GM12878 (cell line): ENCODE results near the gene SYT1. TPM values are rescaled to one million over a fixed set of nuclear protein-coding genes. Genes with fewer than 3 reads are reported as not detected.

Source experiments
- ATAC-seq: fragments of 200-7000 bp; cut with Tn5 transposase; 3 replicates; pipeline ENCODE4 v1.9.1; 2020; ENCODE audit warnings: mild to moderate bottlenecking, moderate library complexity
- BruUV-seq: library from RNA; stranded (reverse); fragments of 400-500 nt; replicated peaks from 2 replicates; lab custom pipeline; 2021; lab: Mats Ljungman, UMichigan
- CTCF ChIA-PET: fragments of 300-600 bp; sonication (Branson Sonifier 250); formaldehyde crosslinking; extraction: SDS; loops from one replicate; lab custom pipeline; 2021; ENCODE audit warnings: inconsistent platforms; lab: Yijun Ruan, JAX
- POLR2A ChIA-PET: fragments of 350-600 bp; formaldehyde crosslinking; extraction: SDS; loops from one replicate; lab custom pipeline; 2021; ENCODE audit warnings: inconsistent platforms; lab: Charles Lee
- RAD21 ChIA-PET: fragments of 300-600 bp; sonication (Branson Sonifier 250); formaldehyde crosslinking; loops from one replicate; lab custom pipeline; 2023; ENCODE audit warnings: antibody characterized with exemption; ENCODE audit not compliant: unreplicated experiment; lab: Charles Lee
- SMC1A ChIA-PET: fragments of 300-600 bp; sonication (Branson Sonifier 250); formaldehyde crosslinking; loops from one replicate; lab custom pipeline; 2023; ENCODE audit not compliant: unreplicated experiment, uncharacterized antibody; lab: Charles Lee
- DNase-seq: peaks from one replicate; pipeline ENCODE4 v3.0.0-alpha.2; 2011; ENCODE audit warnings: low read depth, low spot score
- FAIRE-seq: peaks from 3 replicates; lab custom pipeline; 2011; peaks lifted over from hg19 to GRCh38; lab: Jason Lieb, UNC
- H2AFZ ChIP-seq: 2 replicates; pipeline ENCODE4 v1.6.0; 2011; ENCODE audit warnings: low read depth, low read length, control low read depth; ENCODE audit not compliant: control insufficient read depth
- H3K27ac ChIP-seq: 2 replicates; pipeline ENCODE4 v1.5.1; 2011; ENCODE audit warnings: control low read depth; ENCODE audit not compliant: control insufficient read depth, insufficient read depth
- H3K27me3 ChIP-seq, 2 experiments: replicated peaks in 1 of 2; 2 replicates each; pipeline versions ENCODE4 v1.6.0 to v1.6.1; 2011; ENCODE audit warnings: low read length in 1 of 2; ENCODE audit not compliant: control insufficient read depth in 2 of 2, insufficient read depth in 2 of 2
- H3K36me3 ChIP-seq, 2 experiments: 2 replicates each; pipeline ENCODE4 v1.5.1; 2011; ENCODE audit warnings: low read length in 1 of 2; ENCODE audit not compliant: control insufficient read depth in 2 of 2, insufficient read depth in 2 of 2
- H3K4me1 ChIP-seq: 2 replicates; pipeline ENCODE4 v1.6.1; 2011; ENCODE audit warnings: mild to moderate bottlenecking, low read length, moderate library complexity, mixed read lengths; ENCODE audit not compliant: control insufficient read depth, insufficient read depth
- H3K4me2 ChIP-seq: 2 replicates; pipeline ENCODE4 v1.6.0; 2011; ENCODE audit warnings: control low read depth; ENCODE audit not compliant: control insufficient read depth, insufficient read depth
- H3K4me3 ChIP-seq: fragments of 200-600 bp; sonication (generic); 2 replicates; pipeline ENCODE4 v1.5.1; 2016
- H3K79me2 ChIP-seq: 2 replicates; pipeline ENCODE4 v1.6.0; 2011; ENCODE audit warnings: low read length; ENCODE audit not compliant: control insufficient read depth, insufficient read depth
- H3K9ac ChIP-seq: 2 replicates; pipeline ENCODE4 v1.8.0; 2011; ENCODE audit warnings: low read length, control low read depth, mixed read lengths; ENCODE audit not compliant: control insufficient read depth, insufficient read depth
- H3K9me3 ChIP-seq: replicated peaks from 3 replicates; pipeline ENCODE4 v1.5.1; 2011; ENCODE audit warnings: mild to moderate bottlenecking, low read length; ENCODE audit not compliant: control insufficient read depth, insufficient read depth
- H4K20me1 ChIP-seq: 2 replicates; pipeline ENCODE4 v1.6.0; 2011; ENCODE audit not compliant: control insufficient read depth, insufficient read depth
- BACH1 ChIP-seq: fragments of 450-650 bp; IDR thresholded peaks from 2 replicates; pipeline ENCODE4 v1.6.1; 2017; ENCODE audit warnings: mild to moderate bottlenecking, borderline replicate concordance
- EED ChIP-seq: sonication (generic); IDR thresholded peaks from 2 replicates; pipeline ENCODE4 v1.6.1; 2016; ENCODE audit warnings: antibody characterized with exemption, low read depth
- FOS ChIP-seq: IDR thresholded peaks from 3 replicates; pipeline ENCODE4 v1.6.1; 2011; ENCODE audit warnings: borderline replicate concordance; ENCODE audit not compliant: insufficient read length; ENCODE audit errors: extremely low read depth
- NR2C1 ChIP-seq: fragments of 450-650 bp; IDR thresholded peaks from 2 replicates; pipeline ENCODE4 v1.6.1; 2017; ENCODE audit warnings: antibody characterized with exemption, mild to moderate bottlenecking, moderate library complexity
- PAX5 ChIP-seq: IDR thresholded peaks from 2 replicates; pipeline ENCODE4 v1.6.1; 2011; ENCODE audit warnings: low read depth, low read length, borderline replicate concordance
- SIX5 ChIP-seq: IDR thresholded peaks from 2 replicates; pipeline ENCODE4 v1.6.1; 2011; ENCODE audit warnings: mild to moderate bottlenecking, low read depth, low read length, moderate library complexity; ENCODE audit not compliant: severe bottlenecking
- SRF ChIP-seq, 2 experiments: IDR thresholded peaks; 2 replicates each; pipeline ENCODE4 v1.6.1; 2011; ENCODE audit warnings: low read depth in 2 of 2, low read length in 2 of 2, mild to moderate bottlenecking in 1 of 2, moderate library complexity in 1 of 2
- TARDBP ChIP-seq: IDR thresholded peaks from 2 replicates; pipeline ENCODE4 v1.6.1; 2016; ENCODE audit warnings: borderline replicate concordance
- TCF3 ChIP-seq: IDR thresholded peaks from 2 replicates; pipeline ENCODE4 v1.6.1; 2012; ENCODE audit warnings: low read depth, mild to moderate bottlenecking, low read length, borderline replicate concordance; ENCODE audit not compliant: insufficient read depth
- ZZZ3 ChIP-seq: IDR thresholded peaks from 2 replicates; pipeline ENCODE4 v1.6.1; 2011; ENCODE audit warnings: low read depth; ENCODE audit not compliant: control insufficient read depth, insufficient read length
- WGBS: methylation state at CpG from one replicate; pipeline ENCODE4 v1.1.6; 2016; ENCODE audit warnings: low lambda C conversion rate; ENCODE audit not compliant: insufficient replicate concordance, insufficient coverage; ENCODE audit errors: missing lambda C conversion rate; 5-methylcytosine and 5-hydroxymethylcytosine counted together
- in situ Hi-C: fragments of 300-500 bp; cut with MboI; formaldehyde crosslinking; loops from 9 replicates; pipeline ENCODE4 v1.14.3; 2018; ENCODE audit warnings: mixed read lengths
- intact Hi-C: fragments of 100-400 bp; cut with micrococcal nuclease; formaldehyde crosslinking; loops from one replicate; pipeline ENCODE4 v1.14.2; 2022; ENCODE audit not compliant: unreplicated experiment
- polyA plus RNA-seq, 11 experiments: library from polyadenylated mRNA; depleted of rRNA in 4 of 11; unstranded in 6 of 11; stranded (reverse) in 5 of 11; fragments of >200 nt; fragmentation: Nextera tagmentation in 4 of 11; fragmentation: Illumina TruSeq in 1 of 11; extraction: Ambion mirVana in 4 of 11; extraction: Trizol in 1 of 11; gene quantifications; 1 replicate in 1 of 11; 2 replicates in 10 of 11; pipeline versions ENCODE4 v1.2.1 to v1.2.3, GENCODE V29; 2011 to 2016; ENCODE audit warnings: inconsistent platforms in 2 of 11, missing spikeins in 2 of 11, low read depth in 1 of 11
- total RNA-seq, 4 experiments: library from RNA; depleted of rRNA in 3 of 4; stranded (reverse); fragments of >200 nt in 3 of 4; fragmentation: Illumina TruSeq in 1 of 4; extraction: Trizol in 1 of 4; gene quantifications; 2 replicates each; pipeline versions ENCODE4 v1.2.1 to v1.2.3, GENCODE V29; 2013 to 2021
- TF ChIP-seq, protein P1 (sequence below): fragments of 450-650 bp; formaldehyde crosslinking; IDR thresholded peaks from 2 replicates; pipeline ENCODE4 v1.5.0; 2022; ENCODE audit warnings: mild to moderate bottlenecking, missing genetic modification characterization
- TF ChIP-seq, protein P2 (sequence below): fragments of 450-650 bp; IDR thresholded peaks from 2 replicates; pipeline ENCODE4 v1.6.1; 2016; ENCODE audit warnings: mild to moderate bottlenecking

SYT1 gene
- total and polyA plus RNA-seq, 10 of the 15 experiments (the other 5 are each of a cell fraction or from before 2014, with no cell fraction given): 0.10 to 0.28 TPM; not detected in 8

DNA sequence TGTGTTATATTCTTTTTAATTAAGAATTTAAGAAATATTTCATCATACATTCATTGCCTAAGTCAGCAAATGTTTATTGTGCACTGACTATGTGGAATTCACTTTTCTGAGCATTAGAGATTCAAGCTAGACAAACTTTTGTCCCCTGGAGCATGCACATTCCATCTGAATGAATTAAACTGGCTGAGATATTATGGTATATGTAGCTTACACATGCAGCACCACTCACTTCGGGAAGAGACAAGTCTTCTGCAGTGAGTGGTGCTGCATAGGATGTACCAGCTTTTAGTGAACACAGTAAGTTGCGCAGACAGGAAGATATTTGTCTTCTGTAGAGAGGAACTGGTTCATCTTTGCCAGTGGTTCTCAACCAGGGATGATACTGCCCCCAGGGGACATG is 318.4 kb downstream of the SYT1 start:
- FAIRE-seq: no peak
- 44% methylated on average over 2 of the region's 2 CpGs for WGBS
- no peaks in the 10 kb centered on the region for H3K79me2 ChIP-seq
- no peaks in the 10 kb centered on the region for H3K9me3 ChIP-seq
- no peaks in the 10 kb centered on the region for H4K20me1 ChIP-seq
- in situ Hi-C loops: no loop called here
- H3K27ac ChIP-seq: no peak overlapping the region
- no peak overlapping the region for H3K4me3 ChIP-seq
- H2AFZ ChIP-seq: no peak overlapping the region
- no peaks in the 10 kb centered on the region for H3K36me3 ChIP-seq
- ChIA-PET CTCF (interaction anchor here (3.0 kb wide), 1 partner anchor 8 kb away, joined by 15 read pairs; no protein-coding TSS in a partner anchor), SMC1A (interaction anchor here (1.7 kb wide), 1 partner anchor 8 kb away, joined by 8 read pairs; no protein-coding TSS in a partner anchor), POLR2A (no interaction called here), RAD21 (no interaction called here)
- intact Hi-C loops: no loop called here
- TF ChIP-seq SRF (IDR thresholded peaks at IDR 0.05; ENCODE audit: low read depth in 2 of 2, low read length in 2 of 2) (no peak), TARDBP (no peak), SIX5 (no peak), EED (no peak), PAX5 (no peak), NR2C1 (no peak), TCF3 (no peak), FOS (no peak), BACH1 (no peak), ZZZ3 (no peak)
- TF ChIP-seq, protein P1, sequence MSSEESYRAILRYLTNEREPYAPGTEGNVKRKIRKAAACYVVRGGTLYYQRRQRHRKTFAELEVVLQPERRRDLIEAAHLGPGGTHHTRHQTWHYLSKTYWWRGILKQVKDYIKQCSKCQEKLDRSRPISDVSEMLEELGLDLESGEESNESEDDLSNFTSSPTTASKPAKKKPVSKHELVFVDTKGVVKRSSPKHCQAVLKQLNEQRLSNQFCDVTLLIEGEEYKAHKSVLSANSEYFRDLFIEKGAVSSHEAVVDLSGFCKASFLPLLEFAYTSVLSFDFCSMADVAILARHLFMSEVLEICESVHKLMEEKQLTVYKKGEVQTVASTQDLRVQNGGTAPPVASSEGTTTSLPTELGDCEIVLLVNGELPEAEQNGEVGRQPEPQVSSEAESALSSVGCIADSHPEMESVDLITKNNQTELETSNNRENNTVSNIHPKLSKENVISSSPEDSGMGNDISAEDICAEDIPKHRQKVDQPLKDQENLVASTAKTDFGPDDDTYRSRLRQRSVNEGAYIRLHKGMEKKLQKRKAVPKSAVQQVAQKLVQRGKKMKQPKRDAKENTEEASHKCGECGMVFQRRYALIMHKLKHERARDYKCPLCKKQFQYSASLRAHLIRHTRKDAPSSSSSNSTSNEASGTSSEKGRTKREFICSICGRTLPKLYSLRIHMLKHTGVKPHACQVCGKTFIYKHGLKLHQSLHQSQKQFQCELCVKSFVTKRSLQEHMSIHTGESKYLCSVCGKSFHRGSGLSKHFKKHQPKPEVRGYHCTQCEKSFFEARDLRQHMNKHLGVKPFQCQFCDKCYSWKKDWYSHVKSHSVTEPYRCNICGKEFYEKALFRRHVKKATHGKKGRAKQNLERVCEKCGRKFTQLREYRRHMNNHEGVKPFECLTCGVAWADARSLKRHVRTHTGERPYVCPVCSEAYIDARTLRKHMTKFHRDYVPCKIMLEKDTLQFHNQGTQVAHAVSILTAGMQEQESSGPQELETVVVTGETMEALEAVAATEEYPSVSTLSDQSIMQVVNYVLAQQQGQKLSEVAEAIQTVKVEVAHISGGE (CRISPR knock-in tag): no peak
- TF ChIP-seq, protein P2, sequence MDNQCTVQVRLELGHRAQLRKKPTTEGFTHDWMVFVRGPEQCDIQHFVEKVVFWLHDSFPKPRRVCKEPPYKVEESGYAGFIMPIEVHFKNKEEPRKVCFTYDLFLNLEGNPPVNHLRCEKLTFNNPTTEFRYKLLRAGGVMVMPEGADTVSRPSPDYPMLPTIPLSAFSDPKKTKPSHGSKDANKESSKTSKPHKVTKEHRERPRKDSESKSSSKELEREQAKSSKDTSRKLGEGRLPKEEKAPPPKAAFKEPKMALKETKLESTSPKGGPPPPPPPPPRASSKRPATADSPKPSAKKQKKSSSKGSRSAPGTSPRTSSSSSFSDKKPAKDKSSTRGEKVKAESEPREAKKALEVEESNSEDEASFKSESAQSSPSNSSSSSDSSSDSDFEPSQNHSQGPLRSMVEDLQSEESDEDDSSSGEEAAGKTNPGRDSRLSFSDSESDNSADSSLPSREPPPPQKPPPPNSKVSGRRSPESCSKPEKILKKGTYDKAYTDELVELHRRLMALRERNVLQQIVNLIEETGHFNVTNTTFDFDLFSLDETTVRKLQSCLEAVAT: no peak
- no peak for DNase-seq
- no peak for ATAC-seq
- H3K4me2 ChIP-seq: no peak overlapping the region
- no TSS peak for BruUV-seq
- no peaks in the 10 kb centered on the region for H3K27me3 ChIP-seq
- no peaks in the 10 kb centered on the region for H3K4me1 ChIP-seq
- no peak overlapping the region for H3K9ac ChIP-seq
